Adrenal gland (tissue), 12 donors: ENCODE results near the gene PRPF4. TPM values are rescaled to one million over a fixed set of nuclear protein-coding genes. Genes with fewer than 3 reads are reported as not detected.
"Not testable (repeated sequence)": the region's sequence is repeated elsewhere in the genome, so short reads cannot be mapped to it uniquely, and the experiment has no call there.

ENCODE experiments used
- DNase-seq, 7 donors: peaks; one replicate each; pipeline ENCODE4 v3.0.0-alpha.2; 2019 to 2020
- H3K27ac ChIP-seq, 5 donors: fragments of 200-600 bp; sonication (generic) in 4 of 5; 1 replicate in 3 of 5; 2 replicates in 2 of 5; pipeline versions ENCODE4 v1.5.1 to v1.8.0; 2016 to 2020; ENCODE audit warnings: mild to moderate bottlenecking in 1 of 5
- H3K27me3 ChIP-seq: fragments of 200-600 bp; 2 replicates; pipeline ENCODE4 v1.8.0; 2021
- H3K36me3 ChIP-seq, 2 donors: fragments of 200-600 bp; replicated peaks in 1 of 2; 1 replicate in 1 of 2; 2 replicates in 1 of 2; pipeline versions ENCODE4 v1.5.1 to v1.8.0; 2018 to 2022
- H3K4me1 ChIP-seq, 2 donors: fragments of 200-600 bp; replicated peaks in 1 of 2; 1 replicate in 1 of 2; 2 replicates in 1 of 2; pipeline versions ENCODE4 v1.5.1 to v1.8.0; 2018 to 2021
- H3K4me3 ChIP-seq, 4 donors: fragments of 200-600 bp; sonication (generic) in 3 of 4; one replicate each; pipeline ENCODE4 v1.5.1; 2016 to 2018
- H3K9me3 ChIP-seq, 3 donors: fragments of 200-600 bp; sonication (generic) in 1 of 3; replicated peaks in 1 of 3; 1 replicate in 2 of 3; 2 replicates in 1 of 3; pipeline versions ENCODE4 v1.5.1 to v1.8.0; 2016 to 2021
- POLR2A ChIP-seq, 2 donors: fragments of 450-650 bp; IDR thresholded peaks; one replicate each; pipeline ENCODE4 v1.6.1; 2017; ENCODE audit warnings: antibody characterized with exemption in 2 of 2, mild to moderate bottlenecking in 2 of 2, moderate library complexity in 1 of 2
- WGBS, 4 donors: extraction: QIAGEN DNeasy Blood & Tissue Kit in 2 of 4; methylation state at CpG; one replicate each; pipeline versions ENCODE4 v1.1.5 to v1.1.7; 2013 to 2017; 5-methylcytosine and 5-hydroxymethylcytosine counted together
- intact Hi-C, 2 donors: fragments of 100-400 bp; cut with DNase I; formaldehyde crosslinking; loops; one replicate each; pipeline versions ENCODE4 v1.14.1 to v1.15.0; 2022 to 2023
- polyA plus RNA-seq, 3 donors: library from polyadenylated mRNA; stranded (reverse); fragments of 200-250 nt in 2 of 3; fragments of 350-450 nt in 1 of 3; fragmentation: Illumina TruSeq in 1 of 3; extraction: RNeasy Lipid Tissue Mini Kit (QIAGEN cat#74804) in 1 of 3; gene quantifications; one replicate each; pipeline ENCODE4 v1.2.3, GENCODE V29; 2013 to 2014
- total RNA-seq, 9 donors: library from RNA; depleted of rRNA in 4 of 9; stranded (reverse); fragments of >200 nt in 4 of 9; fragments of 120-200 nt in 1 of 9; fragmentation: NEBNext Ultra II Directional in 1 of 9; extraction: Animal tissue kit (Norgen Biotek cat#: 25700) in 1 of 9; gene quantifications; one replicate each; pipeline versions ENCODE4 v1.1.0 to v1.2.4, GENCODE V29; 2013 to 2023
- TF ChIP-seq, protein P1 (sequence below), 6 experiments: fragments of 450-650 bp in 4 of 6; fragments of 200-600 bp in 2 of 6; sonication (generic) in 1 of 6; IDR thresholded peaks; 1 replicate in 5 of 6; 2 replicates in 1 of 6; pipeline versions ENCODE4 v1.5.1 to v1.8.0; 2016 to 2021; ENCODE audit warnings: antibody characterized with exemption in 6 of 6, mild to moderate bottlenecking in 2 of 6, moderate library complexity in 1 of 6
- donor health status: healthy with polysubstance abuse.
- donor health status: Bipolar disorder and iron deficiency.
- donor health status: DM: yes; HTN: yes; CAD: no.
- donor health status: DM: no; HTN: no; CAD: no.
- donor health status: DM: no; HTN: no; CAD: no.
- donor health status: DM: yes; HTN: yes; CAD: no.

PRPF4 gene
- total and polyA plus RNA-seq, 12 donors = 9.6 to 46.3 (median 22.7) TPM

DNA sequence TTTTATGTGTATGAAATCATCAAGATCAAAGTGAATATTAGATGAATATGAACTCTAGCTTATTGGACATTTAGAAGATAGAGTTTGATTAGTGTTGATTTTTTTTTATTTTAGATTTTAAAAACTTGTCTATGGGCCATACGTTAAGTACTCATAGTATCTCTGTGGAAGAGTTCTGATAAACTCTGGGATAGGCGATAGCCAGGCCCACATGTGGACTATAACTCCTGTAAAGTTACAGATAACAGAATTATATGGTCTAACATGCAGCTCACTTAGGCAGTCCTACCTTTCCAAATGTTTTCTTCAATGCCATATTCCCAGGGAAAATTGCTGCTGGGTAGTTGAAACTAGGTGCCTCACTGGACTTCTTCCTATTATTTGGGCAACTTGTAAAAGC, 43.8 kb upstream of the PRPF4 start:
- Histone ChIP-seq H3K27me3 (no peaks in the 10 kb centered on the region), H3K36me3 (no peaks in the 10 kb centered on the region), H3K9me3 (no peaks in the 10 kb centered on the region), H3K4me1 (peaks cover 0 to 35% of the 10 kb centered on the region in 2 donors), H3K27ac (no peak overlapping the region), H3K4me3 (no peak overlapping the region)
- TF ChIP-seq, protein P1, sequence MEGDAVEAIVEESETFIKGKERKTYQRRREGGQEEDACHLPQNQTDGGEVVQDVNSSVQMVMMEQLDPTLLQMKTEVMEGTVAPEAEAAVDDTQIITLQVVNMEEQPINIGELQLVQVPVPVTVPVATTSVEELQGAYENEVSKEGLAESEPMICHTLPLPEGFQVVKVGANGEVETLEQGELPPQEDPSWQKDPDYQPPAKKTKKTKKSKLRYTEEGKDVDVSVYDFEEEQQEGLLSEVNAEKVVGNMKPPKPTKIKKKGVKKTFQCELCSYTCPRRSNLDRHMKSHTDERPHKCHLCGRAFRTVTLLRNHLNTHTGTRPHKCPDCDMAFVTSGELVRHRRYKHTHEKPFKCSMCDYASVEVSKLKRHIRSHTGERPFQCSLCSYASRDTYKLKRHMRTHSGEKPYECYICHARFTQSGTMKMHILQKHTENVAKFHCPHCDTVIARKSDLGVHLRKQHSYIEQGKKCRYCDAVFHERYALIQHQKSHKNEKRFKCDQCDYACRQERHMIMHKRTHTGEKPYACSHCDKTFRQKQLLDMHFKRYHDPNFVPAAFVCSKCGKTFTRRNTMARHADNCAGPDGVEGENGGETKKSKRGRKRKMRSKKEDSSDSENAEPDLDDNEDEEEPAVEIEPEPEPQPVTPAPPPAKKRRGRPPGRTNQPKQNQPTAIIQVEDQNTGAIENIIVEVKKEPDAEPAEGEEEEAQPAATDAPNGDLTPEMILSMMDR (IDR thresholded peaks at IDR 0.05) = no peak
- no peak for TF ChIP-seq POLR2A (IDR thresholded peaks at IDR 0.05)
- 89 to 100% (median 94%) methylated on average over 2 of the region's 2 CpGs for WGBS, 4 donors
- DNase-seq = no peak
- intact Hi-C loops = no loop called here

DNA sequence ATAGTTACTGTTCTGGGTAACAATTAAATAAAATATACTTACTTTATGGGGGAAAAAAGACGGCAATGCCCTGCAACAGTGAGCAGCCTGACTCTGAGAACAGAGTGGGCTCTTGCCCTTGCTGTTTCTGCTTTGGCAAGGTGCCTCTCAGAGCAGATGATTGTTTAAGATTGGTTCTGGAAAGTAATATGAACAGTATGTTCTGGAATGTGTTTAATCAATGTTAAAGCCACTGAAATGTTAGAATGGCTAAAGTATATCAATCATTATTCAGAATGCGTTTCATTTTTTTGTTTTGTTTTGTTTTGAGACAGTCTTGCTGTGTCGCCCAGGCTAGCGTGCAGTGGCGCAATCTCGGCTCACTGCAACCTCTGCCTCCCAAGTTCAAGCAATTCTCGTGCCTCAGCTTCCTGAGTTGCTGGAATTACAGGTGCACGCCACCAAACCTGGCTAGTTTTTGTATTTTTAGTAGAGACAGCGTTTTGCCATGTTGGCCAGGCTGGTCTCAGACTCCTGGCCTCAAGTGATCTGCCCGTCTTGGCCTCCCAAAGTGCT, 39.7 kb upstream of the PRPF4 start:
- intact Hi-C loops, H3K4me3 ChIP-seq, H3K9me3 ChIP-seq, H3K36me3 ChIP-seq, H3K27ac ChIP-seq, H3K27me3 ChIP-seq: not testable (repeated sequence)
- WGBS, 4 donors = 70 to 82% (median 77%) methylated on average over 10 of the region's 10 CpGs
- H3K4me1 ChIP-seq = peaks cover 0 to 51% of the 10 kb centered on the region in 2 donors
- DNase-seq = peak in 1 of 7 donors; percentile 8

DNA sequence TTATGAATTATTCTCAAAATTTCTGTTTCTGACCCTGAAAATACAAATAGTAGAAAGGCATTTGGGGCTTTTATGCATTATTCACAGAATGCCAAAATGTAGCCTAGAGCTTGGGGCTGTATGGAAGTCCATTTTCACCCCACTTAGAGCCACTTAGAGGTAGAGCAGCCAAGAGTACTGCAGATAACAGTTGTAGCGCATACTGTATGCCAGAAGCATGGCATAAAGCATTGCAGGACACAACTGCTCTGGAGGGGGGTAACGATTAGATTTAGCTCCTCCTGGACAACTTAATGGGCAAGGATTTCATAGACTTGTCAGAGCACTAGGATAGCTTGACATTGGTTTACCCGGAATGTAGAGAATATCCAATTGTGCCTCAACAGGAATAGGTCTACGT, 38.4 kb upstream of the PRPF4 start:
- H3K27me3 ChIP-seq = no peaks in the 10 kb centered on the region
- H3K4me3 ChIP-seq = no peak overlapping the region
- WGBS, 4 donors = 86 to 98% (median 91%) methylated on average over 4 of the region's 4 CpGs
- H3K9me3 ChIP-seq = no peaks in the 10 kb centered on the region
- intact Hi-C loops = no loop called here
- DNase-seq = no peak
- H3K27ac ChIP-seq = no peak overlapping the region
- H3K36me3 ChIP-seq = no peaks in the 10 kb centered on the region
- H3K4me1 ChIP-seq = peaks cover 0 to 51% of the 10 kb centered on the region in 2 donors
- TF ChIP-seq POLR2A (IDR thresholded peaks at IDR 0.05) = no peak
- TF ChIP-seq, protein P1 (IDR thresholded peaks at IDR 0.05) = no peak

DNA sequence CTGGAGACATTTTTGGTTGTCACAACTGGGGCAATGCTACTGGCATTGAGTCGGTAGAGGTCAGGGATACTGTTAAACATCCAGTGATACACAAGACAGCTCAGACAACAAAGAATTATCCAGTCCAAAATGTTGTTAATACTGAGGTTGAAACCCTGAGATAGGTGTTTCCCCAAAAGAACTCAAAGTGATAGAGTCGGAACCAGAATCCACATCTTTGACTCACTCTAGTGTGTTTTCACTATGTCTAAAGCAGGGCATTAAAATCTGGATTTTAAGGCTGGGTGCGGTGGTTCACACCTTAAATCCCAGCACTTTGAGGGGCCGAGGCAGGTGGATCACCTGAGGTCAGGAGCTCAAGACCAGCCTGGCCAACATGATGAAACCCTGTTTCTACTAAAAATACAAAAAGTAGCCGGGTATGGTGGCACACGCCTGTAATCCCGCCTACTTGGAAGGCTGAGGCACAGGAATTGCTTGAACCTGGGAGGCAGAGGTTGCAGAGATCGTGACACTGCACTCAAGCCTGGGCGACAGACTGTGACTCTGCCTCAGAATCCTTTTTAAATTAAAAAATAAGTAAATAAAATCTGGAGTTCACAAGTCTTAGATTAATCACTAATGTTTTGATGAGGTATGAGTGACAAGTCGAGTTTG, 37.1 kb upstream of the PRPF4 start:
- Histone ChIP-seq H3K36me3 (no peaks in the 10 kb centered on the region), H3K27ac (no peak overlapping the region), H3K4me3 (no peak overlapping the region), H3K9me3 (no peaks in the 10 kb centered on the region), H3K27me3 (no peaks in the 10 kb centered on the region), H3K4me1 (peaks cover 0 to 54% of the 10 kb centered on the region in 2 donors)
- intact Hi-C loops = no loop called here
- DNase-seq = no peak
- WGBS, 4 donors = 85 to 90% (median 88%) methylated on average over 10 of the region's 10 CpGs
- TF ChIP-seq, protein P1 (IDR thresholded peaks at IDR 0.05) = no peak
- TF ChIP-seq POLR2A (IDR thresholded peaks at IDR 0.05) = no peak

DNA sequence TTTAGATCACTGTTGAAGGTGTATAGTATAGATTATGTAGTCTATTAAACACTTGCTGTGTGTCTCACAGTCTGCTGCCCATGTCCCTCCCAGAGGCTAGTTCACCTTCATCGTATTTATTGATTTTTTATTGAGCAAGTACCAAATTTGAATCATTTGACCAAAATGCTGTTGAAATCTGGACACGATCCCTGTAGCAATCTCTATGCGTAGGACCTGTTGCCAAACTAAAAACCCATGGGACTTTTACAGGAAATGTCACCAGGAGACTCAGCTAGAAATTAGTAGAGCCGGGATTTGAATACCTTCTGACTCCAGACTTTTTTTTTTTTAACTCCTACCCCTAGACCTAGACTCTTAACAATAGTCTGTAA, 36.6 kb upstream of the PRPF4 start:
- Histone ChIP-seq H3K36me3 (no peaks in the 10 kb centered on the region), H3K27ac (no peak overlapping the region), H3K4me3 (no peak overlapping the region), H3K27me3 (no peaks in the 10 kb centered on the region), H3K9me3 (no peaks in the 10 kb centered on the region), H3K4me1 (peaks cover 0 to 53% of the 10 kb centered on the region in 2 donors)
- no peak for TF ChIP-seq POLR2A (IDR thresholded peaks at IDR 0.05)
- TF ChIP-seq, protein P1 (IDR thresholded peaks at IDR 0.05) = no peak
- 63 to 76% (median 64%) methylated on average over 4 of the region's 4 CpGs for WGBS, 4 donors
- DNase-seq = no peak
- intact Hi-C loops = no loop called here
